Measurements from ENCODE around the gene ASCL2.
"Not testable (repeated sequence)": the region's sequence is repeated elsewhere in the genome, so short reads cannot be mapped to it uniquely, and the experiment has no call there.

The ASCL2 gene

DNA sequence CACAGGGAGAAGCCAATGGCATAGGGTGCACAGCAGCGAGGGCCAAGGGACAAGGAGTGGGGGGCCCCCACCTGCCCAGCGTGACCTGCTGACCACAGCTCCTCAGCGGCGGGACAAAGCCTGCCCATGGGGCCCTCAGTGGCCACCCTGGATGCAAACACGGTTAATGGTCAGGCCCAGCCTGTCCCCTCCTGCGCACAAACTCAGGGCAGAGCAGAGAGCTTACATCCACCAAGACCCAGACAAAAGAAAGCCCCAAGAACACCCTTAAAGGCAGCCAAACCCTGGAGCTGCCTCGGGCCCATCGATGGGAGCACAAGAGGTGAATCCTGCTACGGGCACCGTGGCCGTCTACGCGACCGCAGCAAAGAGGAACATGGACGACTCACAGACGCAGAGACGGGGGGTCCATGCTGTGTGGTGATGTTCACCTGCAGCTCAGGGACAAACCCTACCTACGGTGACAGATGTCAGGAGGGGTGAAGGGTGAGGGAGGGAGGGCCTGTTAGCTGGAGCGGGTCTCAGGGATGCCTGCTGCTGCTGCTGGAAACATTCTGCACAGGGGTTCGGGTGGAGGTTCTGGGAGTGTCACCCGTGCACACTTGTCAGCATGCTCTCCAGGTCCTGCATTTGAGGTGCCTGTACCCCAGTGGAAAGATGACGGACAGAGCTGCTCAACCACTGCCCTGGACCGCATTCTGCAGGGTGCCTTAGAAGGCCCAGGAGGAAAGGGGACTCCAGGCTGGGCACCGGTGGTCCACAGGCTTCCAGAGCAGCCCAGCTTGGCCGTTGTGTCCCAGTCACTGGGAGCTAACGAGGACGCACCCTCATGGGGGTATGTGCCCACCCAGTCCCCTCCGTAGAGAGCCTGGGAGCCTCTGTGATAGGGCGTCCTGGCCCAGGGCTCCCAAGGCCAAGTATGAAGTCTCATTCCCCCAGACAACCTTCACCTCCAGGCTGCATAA lies 11.6 kb downstream of the ASCL2 start:
- no peak for DNase-seq

- DNase-seq, result no peak
Observed at GRCh38 chr11:2256951-2257700, 13.3 kb downstream of the ASCL2 start.

GRCh38 chr11:2256293-2256913 lies 14.0 kb downstream of the ASCL2 start:
- no peak for DNase-seq

- DNase-seq, result no peak
Observed at GRCh38 chr11:2252018-2252417, 18.4 kb downstream of the ASCL2 start.

- DNase-seq, result no peak
Observed at GRCh38 chr11:2251138-2251537, 19.2 kb downstream of the ASCL2 start.

- no peak for DNase-seq
Observed at GRCh38 chr11:2250485-2250884, 19.9 kb downstream of the ASCL2 start.

- DNase-seq, result no peak
Observed at GRCh38 chr11:2250041-2250440, 20.3 kb downstream of the ASCL2 start.

DNA sequence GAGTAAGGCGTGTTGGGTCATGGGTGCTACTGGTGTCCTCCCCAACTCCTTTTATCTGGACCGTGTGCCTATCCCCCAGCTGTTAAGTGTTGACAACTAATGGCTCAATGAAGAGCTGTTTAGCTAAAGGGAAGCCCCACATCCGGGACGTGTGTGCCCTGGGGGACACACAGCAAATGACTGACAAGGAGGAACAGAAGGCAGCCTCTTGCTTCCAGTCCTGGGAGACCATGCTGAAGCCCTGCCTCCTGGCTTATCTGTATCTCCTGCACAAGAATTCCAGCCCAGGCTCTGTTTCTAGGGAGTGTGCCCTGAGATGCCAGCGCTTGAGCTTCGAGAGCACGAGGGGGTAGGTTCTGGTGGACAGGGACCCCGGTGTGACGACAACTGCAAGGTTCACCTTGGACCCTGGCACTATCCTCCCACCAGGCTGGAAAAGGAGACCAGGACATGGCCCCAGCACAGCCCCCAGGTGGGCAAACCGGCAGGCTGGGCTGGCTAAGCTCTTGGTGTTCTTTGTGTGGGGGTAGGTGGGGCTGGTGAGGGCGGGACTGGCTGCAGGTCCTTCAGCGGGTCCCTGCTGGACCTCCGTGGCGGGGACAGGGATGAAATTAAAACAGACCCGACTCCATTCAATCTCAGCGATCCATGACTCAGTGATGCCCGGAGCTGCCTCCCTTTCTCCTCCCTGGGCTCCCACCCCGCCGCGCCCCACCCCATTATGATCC lies 21.0 kb downstream of the ASCL2 start:
- DNase-seq, result no peak

GRCh38 chr11:2248762-2249161 lies 21.6 kb downstream of the ASCL2 start:
- no peak for DNase-seq

GRCh38 chr11:2248242-2248641 lies 22.1 kb downstream of the ASCL2 start:
- no peak for DNase-seq

GRCh38 chr11:2247496-2247895 lies 22.9 kb downstream of the ASCL2 start:
- DNase-seq, result no peak

- no peak for DNase-seq
Observed at GRCh38 chr11:2240834-2241233, 29.6 kb downstream of the ASCL2 start.

DNA sequence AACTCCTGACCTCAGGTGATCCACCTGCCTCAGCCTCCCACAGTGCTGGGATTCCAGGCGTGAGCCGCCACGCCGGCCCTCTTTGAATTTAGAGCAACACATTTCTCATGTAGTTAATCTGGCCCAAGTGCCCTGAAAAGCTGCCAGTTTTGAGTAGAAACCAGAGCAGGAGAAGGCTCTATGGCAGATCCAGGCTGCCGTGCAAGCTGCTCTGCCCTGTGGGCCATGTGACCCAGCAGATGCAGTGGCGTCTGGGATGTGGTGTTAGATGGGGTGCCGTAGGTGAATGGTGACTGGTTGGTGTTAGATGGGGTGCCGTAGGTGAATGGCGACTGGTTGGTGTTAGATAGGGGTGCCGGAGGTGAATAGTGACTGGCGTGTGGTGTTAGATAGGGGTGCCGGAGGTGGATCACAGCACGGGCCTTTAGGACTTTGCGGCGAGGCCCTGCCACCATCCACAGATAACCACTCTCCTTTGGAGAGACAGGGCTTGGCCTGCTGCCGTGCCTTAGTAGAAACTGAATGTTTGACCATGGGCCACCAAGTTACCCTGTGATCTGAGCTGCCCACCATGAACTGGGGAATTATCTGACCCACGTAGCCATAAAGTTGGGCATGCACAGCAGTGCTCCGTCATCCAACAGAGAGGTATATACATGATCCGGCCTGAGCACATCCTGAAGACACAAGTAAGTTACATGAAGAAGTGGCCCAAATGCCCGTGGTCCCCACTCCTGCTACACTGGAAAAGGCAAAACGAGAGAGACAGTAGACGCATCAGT lies 32.7 kb downstream of the ASCL2 start:
- DNase-seq, result no peak

- not testable (repeated sequence) for DNase-seq
Observed at GRCh38 chr11:2236381-2237134, 33.8 kb downstream of the ASCL2 start.

- DNase-seq, result no peak
Observed at GRCh38 chr11:2235588-2236326, 34.6 kb downstream of the ASCL2 start.

DNA sequence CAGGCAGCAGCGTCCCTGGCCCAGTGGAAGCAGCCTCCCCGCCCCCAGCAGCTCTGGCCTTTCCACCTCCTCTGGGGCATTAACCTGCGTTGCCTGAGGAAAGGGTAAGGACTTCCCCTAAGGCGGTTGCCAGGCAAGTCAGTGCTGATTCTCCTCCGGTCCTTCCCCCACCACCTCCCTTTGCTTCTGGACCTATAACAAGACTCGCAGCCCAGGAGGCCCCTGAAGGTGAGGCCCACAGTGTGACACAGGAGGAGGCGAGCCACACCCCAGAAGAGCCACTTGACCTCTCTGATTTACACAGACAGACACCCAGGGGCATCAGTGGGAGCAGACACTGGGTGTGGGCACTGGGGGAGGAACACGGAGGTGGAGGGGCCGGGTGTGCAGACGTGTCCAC lies 35.4 kb downstream of the ASCL2 start:
- no peak for DNase-seq

GRCh38 chr11:2233693-2234455 lies 36.5 kb downstream of the ASCL2 start:
- DNase-seq, result no peak

- DNase-seq, result no peak
Observed at GRCh38 chr11:2229713-2230297, 40.6 kb downstream of the ASCL2 start.

GRCh38 chr11:2224254-2224653 lies 46.1 kb downstream of the ASCL2 start:
- no peak for DNase-seq

Data from NCI-H187 (cell line).